KMS-11 (cell line): ENCODE measurements around the gene ENOSF1.

Experiments
- H2AFZ ChIP-seq: fragments of 200-600 bp; sonication (generic); 2 replicates; pipeline ENCODE4 v1.6.1; 2016; ENCODE audit warnings: antibody characterized with exemption, mixed run types, low read depth
- H3K27ac ChIP-seq: fragments of 200-600 bp; sonication (generic); 2 replicates; pipeline ENCODE4 v1.6.1; 2016; ENCODE audit warnings: mild to moderate bottlenecking, mixed run types
- H3K27me3 ChIP-seq: fragments of 200-600 bp; sonication (generic); 2 replicates; pipeline ENCODE4 v1.6.1; 2017; ENCODE audit warnings: mild to moderate bottlenecking, low read depth, mixed run types, moderate library complexity; ENCODE audit not compliant: insufficient read depth
- H3K36me3 ChIP-seq: fragments of 200-600 bp; sonication (generic); 2 replicates; pipeline ENCODE4 v1.6.1; 2017; ENCODE audit warnings: mild to moderate bottlenecking, mixed run types; ENCODE audit not compliant: insufficient read depth
- H3K4me1 ChIP-seq: fragments of 200-600 bp; sonication (generic); 2 replicates; pipeline ENCODE4 v1.6.1; 2016; ENCODE audit warnings: mild to moderate bottlenecking, low read depth, mixed run types; ENCODE audit not compliant: poor library complexity, severe bottlenecking
- H3K4me2 ChIP-seq: fragments of 200-600 bp; sonication (generic); 2 replicates; pipeline ENCODE4 v1.7.0; 2016; ENCODE audit warnings: mild to moderate bottlenecking, mixed run types
- H3K4me3 ChIP-seq: fragments of 200-600 bp; sonication (generic); IDR thresholded peaks from 2 replicates; pipeline ENCODE4 v1.6.1; 2017; ENCODE audit warnings: low read depth, low read length, mixed read lengths; ENCODE audit not compliant: insufficient read depth
- H3K79me2 ChIP-seq: fragments of 200-600 bp; sonication (generic); 2 replicates; pipeline ENCODE4 v1.6.1; 2016; ENCODE audit warnings: low read depth, mixed run types; ENCODE audit not compliant: insufficient read depth
- H3K9ac ChIP-seq: fragments of 200-600 bp; sonication (generic); 2 replicates; pipeline ENCODE4 v1.6.1; 2016; ENCODE audit warnings: mild to moderate bottlenecking, mixed run types
- H4K20me1 ChIP-seq: fragments of 200-600 bp; sonication (generic); 2 replicates; pipeline ENCODE4 v1.6.1; 2016; ENCODE audit warnings: mild to moderate bottlenecking, mixed run types; ENCODE audit not compliant: insufficient read depth
- CTCF ChIP-seq: fragments of 200-600 bp; sonication (generic); conservative IDR thresholded peaks from 2 replicates; pipeline ENCODE4 v1.6.1; 2017; ENCODE audit warnings: low read depth, mild to moderate bottlenecking, antibody characterized with exemption, low read length, moderate library complexity, mixed read lengths

The ENOSF1 gene

GRCh38 chr18:647304-647703, 65.1 kb downstream of the ENOSF1 start:
- no peak overlapping the region for H3K27ac ChIP-seq
- no peak overlapping the region for H2AFZ ChIP-seq
- no peaks in the 10 kb centered on the region for H3K36me3 ChIP-seq
- no peak for TF ChIP-seq CTCF
- no peak overlapping the region for H3K4me3 ChIP-seq
- H3K9ac ChIP-seq, result no peak overlapping the region
- no peaks in the 10 kb centered on the region for H3K27me3 ChIP-seq
- H4K20me1 ChIP-seq, result no peaks in the 10 kb centered on the region
- no peaks in the 10 kb centered on the region for H3K79me2 ChIP-seq
- peaks cover 17% of the 10 kb centered on the region for H3K4me1 ChIP-seq
- H3K4me2 ChIP-seq, result no peak overlapping the region

DNA sequence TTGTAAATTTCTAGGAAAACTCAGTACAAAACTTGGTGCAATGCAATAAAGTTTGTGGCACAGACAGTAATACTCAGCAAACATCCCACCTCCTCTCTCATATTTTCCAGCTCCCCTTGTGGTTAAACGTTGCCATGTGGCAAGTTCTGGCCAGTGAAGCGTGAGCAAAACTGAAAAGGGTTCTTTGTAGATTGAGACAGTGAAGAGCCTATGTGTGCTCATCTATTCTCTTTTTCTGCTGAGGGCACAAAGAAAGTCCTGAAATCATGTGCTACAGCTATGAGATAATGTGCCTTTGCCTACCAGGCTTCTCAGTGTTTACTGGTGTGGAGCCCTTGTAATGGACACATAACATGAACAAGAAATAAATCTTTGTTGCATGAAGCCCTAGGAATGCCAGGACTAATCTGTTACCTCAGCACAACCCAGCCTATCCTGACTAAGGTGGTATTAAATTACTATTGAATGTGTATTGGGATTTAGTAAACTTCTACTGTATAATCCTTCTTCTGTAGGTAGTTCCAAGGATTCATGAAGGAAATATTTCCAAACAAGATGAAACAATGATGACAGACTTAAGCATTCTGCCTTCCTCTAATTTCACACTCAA, 67.9 kb downstream of the ENOSF1 start:
- Histone ChIP-seq H3K4me2 (no peak overlapping the region), H3K27me3 (no peaks in the 10 kb centered on the region), H2AFZ (no peak overlapping the region), H3K27ac (no peak overlapping the region), H3K4me3 (no peak overlapping the region), H3K4me1 (peaks cover 1% of the 10 kb centered on the region), H3K79me2 (no peaks in the 10 kb centered on the region), H3K36me3 (no peaks in the 10 kb centered on the region), H3K9ac (no peak overlapping the region), H4K20me1 (no peaks in the 10 kb centered on the region)
- no peak for TF ChIP-seq CTCF

DNA sequence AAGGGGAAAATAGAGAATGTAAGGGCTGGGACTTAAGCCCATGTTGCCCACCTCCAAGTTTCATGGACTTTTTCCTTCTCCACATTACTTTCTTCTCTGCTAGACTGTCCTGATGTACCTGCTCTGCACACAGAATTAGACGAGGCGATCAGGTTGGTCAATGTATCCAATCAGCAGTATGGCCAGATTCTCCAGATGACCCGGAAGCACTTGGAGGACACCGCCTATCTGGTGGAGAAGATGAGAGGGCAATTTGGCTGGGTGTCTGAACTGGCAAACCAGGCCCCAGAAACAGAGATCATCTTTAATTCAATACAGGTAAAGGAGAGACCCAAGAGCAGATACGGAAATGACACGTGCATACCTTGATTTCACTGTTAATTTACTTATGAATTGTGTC, 71.2 kb downstream of the ENOSF1 start:
- H2AFZ ChIP-seq, result no peak overlapping the region
- H3K4me1 ChIP-seq, result no peaks in the 10 kb centered on the region
- H3K27ac ChIP-seq, result no peak overlapping the region

GRCh38 chr18:635171-635570, 77.3 kb downstream of the ENOSF1 start:
- Histone ChIP-seq H3K27ac (no peak overlapping the region), H3K4me3 (no peak overlapping the region), H2AFZ (no peak overlapping the region), H3K27me3 (no peaks in the 10 kb centered on the region), H3K36me3 (no peaks in the 10 kb centered on the region), H3K4me1 (no peaks in the 10 kb centered on the region), H3K79me2 (no peaks in the 10 kb centered on the region), H4K20me1 (no peaks in the 10 kb centered on the region), H3K9ac (no peak overlapping the region), H3K4me2 (no peak overlapping the region)
- TF ChIP-seq CTCF, result no peak

More for the DNA sequence above, 71.2 kb downstream of the ENOSF1 start:
- H3K9ac ChIP-seq, result no peak overlapping the region
- no peaks in the 10 kb centered on the region for H3K79me2 ChIP-seq
- no peak for TF ChIP-seq CTCF
- H3K4me2 ChIP-seq, result no peak overlapping the region
- no peaks in the 10 kb centered on the region for H3K27me3 ChIP-seq
- no peaks in the 10 kb centered on the region for H4K20me1 ChIP-seq
- no peaks in the 10 kb centered on the region for H3K36me3 ChIP-seq
- no peak overlapping the region for H3K4me3 ChIP-seq
